HepG2 (cell line): ENCODE data around the gene KRI1. TPM values are rescaled to one million over a fixed set of nuclear protein-coding genes. Genes with fewer than 3 reads are reported as not detected.

Experiments used
- AKAP8 ChIP-seq: sonication (generic); formaldehyde crosslinking; IDR thresholded peaks from 2 replicates; pipeline ENCODE4 v1.5.1; 2020; ENCODE audit warnings: mild to moderate bottlenecking, missing genetic modification reagents
- ATAD3A ChIP-seq: sonication (generic); formaldehyde crosslinking; IDR thresholded peaks from 2 replicates; pipeline ENCODE4 v1.4.0; 2020; ENCODE audit warnings: missing genetic modification reagents
- BRF2 ChIP-seq: sonication (generic); formaldehyde crosslinking; IDR thresholded peaks from 2 replicates; pipeline ENCODE4 v1.8.1; 2022; ENCODE audit warnings: mild to moderate bottlenecking, missing genetic modification reagents
- CC2D1A ChIP-seq: sonication (generic); formaldehyde crosslinking; IDR thresholded peaks from 2 replicates; pipeline ENCODE4 v1.8.1; 2023; ENCODE audit warnings: mild to moderate bottlenecking, missing genetic modification reagents
- CCDC6 ChIP-seq: sonication (generic); formaldehyde crosslinking; IDR thresholded peaks from 2 replicates; pipeline ENCODE4 v1.8.1; 2022; ENCODE audit warnings: mild to moderate bottlenecking, missing genetic modification reagents, moderate library complexity
- FIP1L1 ChIP-seq: fragments of 200-400 bp; formaldehyde crosslinking; IDR thresholded peaks from 2 replicates; pipeline ENCODE4 v1.6.1; 2018; ENCODE audit warnings: low read depth, mild to moderate bottlenecking, low read length, moderate library complexity, borderline replicate concordance; ENCODE audit not compliant: insufficient read depth
- FOSL1 ChIP-seq: sonication (generic); formaldehyde crosslinking; IDR thresholded peaks from 2 replicates; pipeline ENCODE4 v1.9.0; 2021; ENCODE audit warnings: missing genetic modification reagents, borderline replicate concordance
- GTF2F1 ChIP-seq: fragments of 150-350 bp; IDR thresholded peaks from 2 replicates; pipeline ENCODE4 v1.6.1; 2014; ENCODE audit warnings: low read length
- HHEX ChIP-seq: IDR thresholded peaks from 2 replicates; pipeline ENCODE4 v1.6.1; 2016; ENCODE audit warnings: control low read depth
- HMGA1 ChIP-seq: sonication (generic); formaldehyde crosslinking; conservative IDR thresholded peaks from 2 replicates; pipeline ENCODE4 v1.4.0; 2020; ENCODE audit warnings: missing genetic modification reagents
- HNF1B ChIP-seq: sonication (generic); formaldehyde crosslinking; IDR thresholded peaks from 2 replicates; pipeline ENCODE4 v1.5.1; 2020; ENCODE audit warnings: mild to moderate bottlenecking, moderate library complexity, missing genetic modification reagents
- KDM2A ChIP-seq: sonication (generic); formaldehyde crosslinking; IDR thresholded peaks from 2 replicates; pipeline ENCODE4 v1.4.0; 2020; ENCODE audit warnings: low read depth, missing genetic modification reagents, borderline replicate concordance
- KLF9 ChIP-seq: IDR thresholded peaks from 2 replicates; pipeline ENCODE4 v1.6.1; 2016; ENCODE audit warnings: low read depth
- PAX8 ChIP-seq: sonication (generic); formaldehyde crosslinking; IDR thresholded peaks from 2 replicates; pipeline ENCODE4 v1.8.0; 2022; ENCODE audit warnings: mild to moderate bottlenecking, missing genetic modification reagents, borderline replicate concordance
- RCOR2 ChIP-seq: IDR thresholded peaks from 2 replicates; pipeline ENCODE4 v1.6.1; 2016; ENCODE audit warnings: missing biosample characterization, missing genetic modification reagents
- SMAD9 ChIP-seq: sonication (generic); formaldehyde crosslinking; IDR thresholded peaks from 2 replicates; pipeline ENCODE4 v1.5.1; 2020; ENCODE audit warnings: mild to moderate bottlenecking, missing genetic modification reagents
- SNRNP70 ChIP-seq: fragments of 200-400 bp; formaldehyde crosslinking; IDR thresholded peaks from 2 replicates; pipeline ENCODE4 v1.6.1; 2017; ENCODE audit warnings: mild to moderate bottlenecking, low read depth, low read length, moderate library complexity
- SOX13 ChIP-seq, 3 experiments: fragments of 450-650 bp in 1 of 3; sonication (generic) in 1 of 3; formaldehyde crosslinking in 1 of 3; IDR thresholded peaks in 2 of 3; conservative IDR thresholded peaks in 1 of 3; 2 replicates each; pipeline versions ENCODE4 v1.5.0 to v1.6.1; 2016 to 2020; ENCODE audit warnings: antibody characterized with exemption in 1 of 3, mild to moderate bottlenecking in 1 of 3, missing compliant biosample characterization in 1 of 3, missing genetic modification reagents in 1 of 3, moderate library complexity in 1 of 3
- TFAP4 ChIP-seq: sonication (generic); IDR thresholded peaks from 2 replicates; pipeline ENCODE4 v1.6.1; 2016; ENCODE audit warnings: low read depth, borderline replicate concordance
- TGIF2 ChIP-seq: IDR thresholded peaks from 2 replicates; pipeline ENCODE4 v1.6.1; 2016; ENCODE audit warnings: control low read depth, missing compliant biosample characterization
- TRIM22 ChIP-seq: fragments of 450-650 bp; IDR thresholded peaks from 2 replicates; pipeline ENCODE4 v1.6.1; 2017
- ZBTB14 ChIP-seq: sonication (generic); formaldehyde crosslinking; IDR thresholded peaks from 2 replicates; pipeline ENCODE4 v1.4.0; 2020; ENCODE audit warnings: missing genetic modification reagents
- ZFP1 ChIP-seq: IDR thresholded peaks from 2 replicates; pipeline ENCODE4 v1.6.1; 2016
- ZNF451 ChIP-seq: sonication (generic); formaldehyde crosslinking; IDR thresholded peaks from 2 replicates; pipeline ENCODE4 v1.5.0; 2020; ENCODE audit warnings: mild to moderate bottlenecking, missing genetic modification reagents
- polyA plus RNA-seq, 8 experiments: library from polyadenylated mRNA; depleted of rRNA in 3 of 8; stranded (reverse) in 7 of 8; unstranded in 1 of 8; fragments of >200 nt; fragmentation: Illumina TruSeq in 4 of 8; extraction: Trizol in 4 of 8; gene quantifications; 2 replicates each; pipeline versions ENCODE4 v1.2.1 to v1.2.3, GENCODE V29; 2011 to 2016; ENCODE audit warnings: low read depth in 4 of 8, missing spikeins in 1 of 8, mixed read lengths in 1 of 8; ENCODE audit not compliant: insufficient read depth in 1 of 8
- total RNA-seq, 5 experiments: library from RNA; depleted of rRNA; stranded (reverse); fragments of >200 nt; fragmentation: Illumina TruSeq; extraction: Trizol; gene quantifications; 2 replicates each; pipeline ENCODE4 v1.2.3, GENCODE V29; 2016; ENCODE audit warnings: low read depth in 1 of 5

Gene KRI1
- total and polyA plus RNA-seq, 2 of the 13 experiments (the other 11 are each of a cell fraction or from before 2014, with no cell fraction given): 9.1 to 11.7 TPM

- TF ChIP-seq PAX8 (CRISPR knock-in tag) (no peak), CC2D1A (CRISPR knock-in tag) (peak; percentile 96), RCOR2 (CRISPR knock-in tag) (peak; percentile 50; the same call in 1 of the 2 replicates), SOX13 (IDR thresholded peaks at IDR 0.05) (no peak), SOX13 (CRISPR knock-in tag; conservative IDR thresholded peaks at IDR 0.05 in 1 of 2, IDR thresholded peaks at IDR 0.05 in 1 of 2) (no peak), HHEX (CRISPR knock-in tag) (no peak), ZFP1 (CRISPR knock-in tag) (0 out of 2 replicates have a peak, but pooled peaks have one; percentile 65), ZBTB14 (CRISPR knock-in tag) (peak; percentile 65), CCDC6 (CRISPR knock-in tag) (peak; percentile 99), SNRNP70 (no peak), TFAP4 (peak; percentile 34; the same call in 1 of the 2 replicates), TRIM22 (no peak), FIP1L1 (no peak), AKAP8 (no peak), KLF9 (CRISPR knock-in tag) (peak; percentile 72; the same call in 1 of the 2 replicates), HNF1B (CRISPR knock-in tag) (peak; percentile 71; the same call in 1 of the 2 replicates), SMAD9 (CRISPR knock-in tag) (no peak), BRF2 (peak; percentile 91), ATAD3A (no peak), KDM2A (CRISPR knock-in tag) (peak; percentile 87), HMGA1 (CRISPR knock-in tag) (no peak), TGIF2 (peak; percentile 71; the same call in 1 of the 2 replicates), ZNF451 (no peak), FOSL1 (no peak), GTF2F1 (no peak)
Observed at GRCh38 chr19:10568826-10569651, 3.2 kb upstream of the KRI1 start, which contains the start of gene CDKN2D (continued).
